ENCODE measurements around the gene ATAD3B.
"Not testable (repeated sequence)": the region's sequence is repeated elsewhere in the genome, so short reads cannot be mapped to it uniquely, and the experiment has no call there.

Gene ATAD3B

DNA sequence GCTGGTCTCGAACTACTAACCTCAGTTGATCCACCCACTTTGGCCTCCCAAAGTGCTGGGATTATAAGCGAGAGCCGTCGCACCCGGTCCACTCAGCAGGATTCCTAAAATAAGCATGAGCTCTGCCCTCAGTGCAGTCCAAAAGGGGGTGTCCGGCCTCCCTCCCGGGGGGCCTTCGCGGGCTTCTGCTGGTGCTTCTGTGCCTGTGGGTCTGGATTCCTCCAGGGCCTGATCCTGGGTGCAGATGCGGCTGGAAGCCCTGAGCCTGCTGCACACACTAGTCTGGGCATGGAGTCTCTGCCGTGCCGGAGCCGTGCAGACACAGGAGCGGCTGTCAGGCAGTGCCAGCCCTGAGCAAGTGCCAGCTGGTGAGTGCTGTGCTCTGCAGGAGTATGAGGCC is 45.4 kb downstream of the ATAD3B start:
- not testable (repeated sequence) for DNase-seq

DNA sequence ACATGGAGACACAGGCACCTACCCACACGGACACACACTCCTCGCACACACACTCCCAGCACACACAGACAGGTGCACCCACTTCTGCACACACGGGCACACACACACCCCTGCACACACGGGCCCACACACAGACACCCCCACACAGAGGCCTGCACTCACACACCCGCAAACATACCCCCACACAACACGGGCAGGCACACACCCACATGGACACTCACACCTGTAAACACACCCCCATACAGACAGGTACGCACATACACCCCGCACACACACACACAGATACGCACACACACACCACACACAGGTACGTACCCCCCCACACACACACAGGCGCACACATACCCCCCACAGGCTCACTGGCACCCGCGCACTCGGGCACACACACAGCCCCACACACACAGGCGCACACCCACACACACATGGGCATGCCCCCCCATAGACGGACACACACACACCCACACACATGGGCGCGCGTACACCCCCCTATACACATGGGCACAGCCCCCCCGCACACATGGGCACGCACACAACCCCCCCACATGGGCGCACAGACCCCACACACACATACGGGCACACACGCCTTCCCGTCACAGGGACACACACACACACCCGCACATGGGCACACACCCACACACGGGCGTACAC is 46.5 kb downstream of the ATAD3B start:
- no peak for DNase-seq

DNA sequence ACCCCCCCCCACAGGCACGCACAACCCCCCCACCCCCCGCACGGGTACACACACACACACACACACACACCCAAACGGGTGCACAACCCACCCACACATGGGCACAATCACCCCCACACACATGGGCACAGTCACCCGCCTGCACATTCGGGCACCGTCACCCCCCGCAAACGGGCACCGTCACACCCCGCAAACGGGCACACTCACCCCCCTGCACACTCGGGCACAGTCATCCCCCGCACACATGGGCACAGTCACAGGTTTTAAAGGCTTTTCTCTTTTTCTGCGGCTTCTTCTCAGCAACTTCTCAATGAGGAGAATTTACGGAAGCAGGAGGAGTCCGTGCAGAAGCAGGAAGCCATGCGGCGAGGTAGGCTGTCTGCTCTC is 47.0 kb downstream of the ATAD3B start:
- DNase-seq: not testable (repeated sequence)

DNA sequence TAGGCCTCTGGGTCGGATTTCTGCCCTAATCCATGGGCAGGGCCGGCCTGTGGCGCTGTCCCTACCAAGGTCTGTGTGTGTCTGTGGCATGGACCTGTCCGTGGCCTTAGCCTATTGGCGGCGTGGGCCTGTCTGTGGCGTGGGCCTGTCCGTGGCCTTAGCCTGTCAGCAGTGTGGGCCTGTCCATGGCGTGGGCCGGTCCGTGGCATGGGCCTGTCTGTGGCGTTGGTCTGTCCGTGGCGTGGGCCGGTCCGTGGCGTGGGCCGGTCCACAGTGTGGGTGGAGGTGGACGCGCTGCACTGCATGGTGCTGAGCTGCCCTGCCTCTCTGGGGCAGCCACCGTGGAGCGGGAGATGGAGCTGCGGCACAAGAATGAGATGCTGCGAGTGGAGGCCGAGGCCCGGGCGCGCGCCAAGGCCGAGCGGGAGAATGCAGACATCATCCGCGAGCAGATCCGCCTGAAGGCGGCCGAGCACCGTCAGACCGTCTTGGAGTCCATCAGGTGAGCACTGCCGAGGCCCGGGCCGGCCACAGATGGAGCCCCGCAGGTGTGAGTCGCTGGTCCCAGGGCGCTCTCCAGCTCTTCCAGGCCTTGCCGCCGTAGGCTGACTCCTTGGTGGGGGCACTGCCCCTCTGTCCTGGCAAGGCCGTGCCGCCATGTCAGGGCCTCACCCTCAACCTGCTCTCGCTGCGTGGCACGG is 48.4 kb downstream of the ATAD3B start:
- not testable (repeated sequence) for DNase-seq

DNA sequence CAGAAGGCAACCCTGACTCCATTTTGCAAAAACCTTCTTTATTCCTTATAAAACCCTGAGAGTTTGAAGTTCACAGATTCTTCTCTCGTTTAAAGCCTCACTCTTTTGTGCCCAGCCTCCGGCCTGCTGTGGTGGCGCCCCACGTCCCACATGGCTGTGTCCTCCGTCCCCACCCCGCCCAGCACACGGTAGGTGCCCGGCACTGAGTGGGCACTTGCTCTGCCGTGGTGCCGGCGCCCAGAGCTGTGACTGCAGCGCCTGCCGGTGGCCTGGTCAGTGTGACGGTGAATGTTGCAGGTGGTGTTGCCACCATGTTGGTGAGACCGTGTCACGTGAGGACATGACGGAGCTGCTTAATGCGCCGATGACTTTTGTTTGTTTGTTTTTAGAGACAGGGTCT is 49.8 kb downstream of the ATAD3B start:
- no peak for DNase-seq

DNA sequence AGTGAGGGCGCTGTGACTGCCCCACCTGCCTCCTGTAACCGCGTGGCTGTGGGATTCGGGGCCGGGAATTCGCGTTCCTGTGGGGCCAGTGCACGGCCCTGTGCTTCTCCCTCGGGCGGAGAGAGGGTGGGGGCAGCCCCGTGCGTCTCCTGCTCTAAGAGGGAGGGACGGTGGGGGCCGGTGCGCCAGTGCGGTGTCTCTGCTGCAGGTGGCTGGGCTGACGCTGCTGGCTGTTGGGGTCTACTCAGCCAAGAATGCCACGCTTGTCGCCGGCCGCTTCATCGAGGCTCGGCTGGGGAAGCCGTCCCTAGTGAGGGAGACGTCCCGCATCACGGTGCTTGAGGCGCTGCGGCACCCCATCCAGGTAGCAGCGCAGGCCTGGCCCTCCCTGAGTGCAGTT is 51.0 kb downstream of the ATAD3B start:
- DNase-seq: not testable (repeated sequence)

DNA sequence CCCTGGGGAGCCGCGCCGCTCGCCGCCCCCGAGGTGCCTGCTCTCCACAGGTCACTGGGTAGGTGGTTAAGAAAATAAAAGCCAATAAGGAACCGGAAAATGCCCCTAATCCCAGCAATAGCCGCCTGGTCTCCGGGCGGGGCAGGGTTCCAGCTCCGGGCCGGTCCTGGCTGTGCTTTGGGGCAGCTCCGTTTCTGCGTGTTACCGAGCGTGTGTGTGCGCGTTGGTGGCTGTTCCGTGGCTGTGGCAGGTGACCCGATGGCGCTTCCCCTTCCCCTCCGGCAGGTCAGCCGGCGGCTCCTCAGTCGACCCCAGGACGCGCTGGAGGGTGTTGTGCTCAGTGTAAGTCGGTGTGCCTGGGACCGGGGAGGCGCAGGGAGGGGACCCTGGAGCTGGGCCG is 51.7 kb downstream of the ATAD3B start:
- DNase-seq: not testable (repeated sequence)

DNA sequence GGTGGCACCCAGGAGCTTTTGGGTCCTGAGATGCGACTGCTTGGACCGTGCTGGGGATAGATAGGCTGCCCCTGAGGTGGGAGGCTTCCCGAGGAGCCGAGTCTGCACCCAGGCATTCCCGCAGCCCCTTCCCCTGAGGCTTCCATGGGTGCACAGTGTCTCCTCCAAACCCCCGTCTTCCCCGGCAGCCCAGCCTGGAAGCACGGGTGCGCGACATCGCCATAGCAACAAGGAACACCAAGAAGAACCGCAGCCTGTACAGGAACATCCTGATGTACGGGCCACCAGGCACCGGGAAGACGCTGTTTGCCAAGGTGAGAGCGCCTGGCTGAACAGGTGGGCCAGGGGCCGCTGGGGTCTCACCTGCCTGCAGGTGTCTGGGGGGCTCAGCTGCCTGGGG is 52.1 kb downstream of the ATAD3B start:
- not testable (repeated sequence) for DNase-seq

DNA sequence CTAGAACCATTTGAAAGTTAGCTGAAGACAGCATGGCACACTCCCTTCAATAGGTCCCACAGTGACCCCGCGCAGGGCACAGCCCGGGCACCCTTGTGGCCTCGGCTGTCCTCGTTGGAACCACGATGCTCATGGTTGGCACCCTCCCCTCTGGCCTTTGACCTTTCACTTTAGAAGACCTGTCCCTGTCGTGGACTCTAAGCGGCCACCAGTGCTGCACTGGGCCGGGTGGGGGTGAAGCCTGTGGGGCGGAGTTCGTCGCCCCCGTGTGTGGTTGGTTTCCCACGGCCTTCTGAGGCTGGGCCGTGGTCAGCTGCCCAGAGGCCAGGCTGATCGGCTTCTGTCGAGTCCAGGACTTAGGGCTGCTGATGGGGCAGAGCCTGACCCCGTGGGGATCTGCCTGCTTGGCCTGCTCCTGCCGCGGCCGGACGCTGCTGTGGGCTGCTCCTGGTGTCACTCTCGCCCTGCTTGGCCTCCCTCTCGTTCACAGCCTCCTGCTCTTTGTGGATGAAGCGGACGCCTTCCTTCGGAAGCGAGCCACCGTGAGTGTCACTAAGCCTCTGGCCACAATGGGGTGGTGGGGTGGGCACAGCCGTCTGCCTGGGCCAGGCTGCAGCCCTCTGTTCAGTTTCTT is 53.3 kb downstream of the ATAD3B start:
- DNase-seq: not testable (repeated sequence)

DNA sequence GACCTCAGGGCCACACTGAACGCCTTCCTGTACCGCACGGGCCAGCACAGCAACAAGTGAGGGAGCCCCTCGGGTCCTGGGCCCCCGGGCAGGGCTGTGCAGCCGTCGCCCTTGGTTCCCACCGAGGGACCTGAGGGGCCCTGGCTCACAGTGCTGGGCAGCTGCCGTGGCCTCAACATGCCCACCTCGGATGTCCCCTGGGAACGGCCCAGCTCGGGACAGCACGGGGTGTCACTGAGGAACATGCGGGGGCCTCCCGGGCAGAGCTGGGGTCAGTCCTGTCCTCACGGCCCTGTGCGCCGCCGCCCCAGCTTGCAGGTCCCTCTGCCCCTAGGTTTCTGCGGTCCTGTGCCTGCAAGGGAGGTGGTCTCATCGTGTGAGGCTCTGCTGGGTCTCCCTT is 54.9 kb downstream of the ATAD3B start:
- DNase-seq: not testable (repeated sequence)

DNA sequence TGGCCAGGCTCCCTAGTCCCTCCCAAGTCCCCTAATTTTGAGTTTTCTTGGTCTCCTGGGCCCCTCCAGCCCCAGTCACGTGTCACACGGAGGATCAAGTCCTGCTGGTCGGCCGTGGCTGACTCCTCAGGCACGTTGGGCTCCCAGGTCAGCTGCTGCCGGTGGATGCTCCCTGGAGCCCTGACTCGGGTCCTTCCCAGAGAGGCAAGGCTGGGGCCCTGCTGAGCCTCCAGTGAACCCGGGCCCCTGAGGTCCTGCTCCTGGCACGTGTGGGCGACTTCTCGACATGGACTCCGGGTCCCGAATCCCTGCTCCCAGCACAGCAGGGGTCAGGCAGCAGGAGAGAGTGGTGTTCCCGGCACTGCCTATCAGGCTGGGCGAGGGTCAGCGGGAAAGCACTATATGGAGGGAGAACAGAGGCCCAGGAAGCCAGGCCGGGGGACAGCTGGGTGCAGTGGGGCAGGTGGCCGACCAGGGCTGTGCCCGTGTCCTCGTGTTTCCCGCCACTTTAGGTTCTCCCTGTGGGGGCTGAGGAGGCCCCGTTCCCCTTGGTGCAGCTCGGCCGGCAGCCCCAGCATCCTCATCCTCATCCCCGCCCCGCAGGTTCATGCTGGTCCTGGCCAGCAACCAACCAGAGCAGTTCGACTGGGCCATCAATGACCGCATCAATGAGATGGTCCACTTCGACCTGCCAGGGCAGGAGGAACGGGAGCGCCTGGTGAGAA is 55.7 kb downstream of the ATAD3B start:
- DNase-seq: no peak

DNA sequence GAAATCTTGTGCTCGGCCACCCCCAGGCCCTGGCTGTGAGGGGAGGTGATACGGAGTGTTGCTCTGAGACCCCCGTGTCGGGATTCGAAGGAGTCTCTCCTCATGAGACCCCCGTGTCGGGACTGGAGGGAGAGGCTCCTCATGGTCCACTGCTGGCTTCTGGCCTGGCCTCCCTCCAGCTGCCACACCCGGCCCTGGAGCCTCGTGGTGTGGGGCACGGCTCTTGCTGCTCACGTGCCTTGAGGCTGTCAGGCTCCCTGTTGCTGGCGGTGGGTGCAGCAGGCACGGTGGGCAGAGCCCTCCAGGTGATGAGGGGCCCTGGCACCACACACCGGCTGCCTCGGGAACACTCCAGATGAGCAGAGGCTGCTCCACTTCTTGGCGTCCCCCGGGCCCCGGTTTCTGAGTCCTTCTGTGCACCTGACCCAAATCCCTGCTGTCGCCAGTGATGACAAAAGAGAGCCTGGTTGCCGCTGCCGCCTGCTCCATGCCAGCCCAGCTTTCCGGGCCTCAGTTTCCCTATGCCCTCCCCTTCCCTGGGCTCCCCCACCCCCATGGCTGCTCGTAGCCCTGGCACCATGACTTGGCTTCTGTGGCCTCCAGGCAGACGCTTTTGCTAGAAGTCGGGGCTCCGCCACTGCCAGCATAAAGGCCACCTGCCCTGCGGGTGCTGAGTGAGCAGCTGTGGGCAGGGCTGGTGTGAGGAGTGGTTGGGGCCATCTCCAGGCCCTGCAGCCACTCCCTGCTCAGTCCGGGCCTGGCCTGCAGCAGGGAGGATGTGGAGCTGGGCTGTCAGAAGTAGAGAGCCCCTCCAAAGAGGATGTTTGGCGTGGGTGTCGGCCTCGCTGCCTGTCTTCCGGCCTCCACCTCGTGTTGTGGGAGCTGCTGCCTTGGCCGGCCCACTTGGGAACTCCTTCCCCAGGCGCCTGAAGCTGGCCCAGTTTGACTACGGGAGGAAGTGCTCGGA is 57.0 kb downstream of the ATAD3B start:
- no peak for DNase-seq

DNA sequence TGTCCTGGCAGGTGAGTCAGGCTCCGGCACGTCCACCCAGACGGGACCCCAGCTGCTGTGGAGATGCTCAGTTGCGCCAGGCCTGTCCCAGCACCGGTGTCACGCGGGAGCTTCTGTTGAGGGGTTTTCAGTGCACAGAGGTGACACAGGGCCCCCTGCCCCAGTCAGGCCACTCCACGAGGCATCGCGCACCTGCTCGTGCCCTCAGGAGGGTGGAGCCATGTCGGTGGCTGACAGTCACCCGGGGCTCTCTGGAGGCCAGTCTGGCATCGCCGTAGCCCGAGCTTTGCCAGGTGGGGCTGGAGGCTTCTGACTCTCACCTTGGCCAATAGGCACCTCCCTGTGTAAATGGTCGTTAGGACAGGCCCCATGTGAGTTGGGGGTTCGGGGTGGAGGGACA is 57.8 kb downstream of the ATAD3B start:
- no peak for DNase-seq

DNA sequence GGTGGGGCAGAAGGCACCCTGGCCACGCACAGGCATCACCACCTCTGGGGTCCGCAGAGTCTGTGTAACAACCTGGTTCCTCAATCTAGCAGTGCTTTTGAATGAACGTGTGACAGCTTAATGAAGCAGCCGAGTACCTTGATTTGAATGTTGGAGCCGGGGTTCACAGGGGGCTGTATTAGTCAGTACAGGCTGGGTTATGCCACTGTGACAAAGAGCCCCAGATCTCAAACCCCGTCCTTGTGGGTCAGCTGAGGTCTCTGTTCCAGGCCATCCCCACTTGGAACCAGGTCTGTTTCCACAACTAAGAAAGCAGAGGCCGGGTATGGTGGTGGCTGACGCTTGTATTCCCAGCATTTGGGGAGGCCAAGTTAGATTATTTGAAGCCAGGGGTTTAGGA is 58.4 kb downstream of the ATAD3B start:
- DNase-seq: no peak

DNA sequence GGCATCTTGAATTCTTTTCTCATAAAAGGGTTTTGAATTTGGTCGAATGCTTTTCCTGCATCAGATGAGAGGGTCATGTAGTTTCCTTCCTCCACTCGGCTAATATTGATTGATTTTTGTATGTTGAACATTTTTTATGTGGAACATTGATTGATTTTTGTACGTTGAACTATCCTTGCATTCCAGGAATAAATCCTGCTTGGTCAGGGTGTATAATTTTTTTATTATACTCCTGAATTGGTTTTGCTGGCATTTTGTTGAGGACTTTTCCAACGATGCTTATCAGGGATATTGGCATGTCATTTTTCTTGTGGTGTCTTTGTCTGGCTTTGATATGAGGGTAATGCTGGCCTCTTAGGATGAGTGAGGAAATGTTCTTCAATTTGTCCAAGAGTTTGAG is 60.4 kb downstream of the ATAD3B start:
- no peak for DNase-seq

DNA sequence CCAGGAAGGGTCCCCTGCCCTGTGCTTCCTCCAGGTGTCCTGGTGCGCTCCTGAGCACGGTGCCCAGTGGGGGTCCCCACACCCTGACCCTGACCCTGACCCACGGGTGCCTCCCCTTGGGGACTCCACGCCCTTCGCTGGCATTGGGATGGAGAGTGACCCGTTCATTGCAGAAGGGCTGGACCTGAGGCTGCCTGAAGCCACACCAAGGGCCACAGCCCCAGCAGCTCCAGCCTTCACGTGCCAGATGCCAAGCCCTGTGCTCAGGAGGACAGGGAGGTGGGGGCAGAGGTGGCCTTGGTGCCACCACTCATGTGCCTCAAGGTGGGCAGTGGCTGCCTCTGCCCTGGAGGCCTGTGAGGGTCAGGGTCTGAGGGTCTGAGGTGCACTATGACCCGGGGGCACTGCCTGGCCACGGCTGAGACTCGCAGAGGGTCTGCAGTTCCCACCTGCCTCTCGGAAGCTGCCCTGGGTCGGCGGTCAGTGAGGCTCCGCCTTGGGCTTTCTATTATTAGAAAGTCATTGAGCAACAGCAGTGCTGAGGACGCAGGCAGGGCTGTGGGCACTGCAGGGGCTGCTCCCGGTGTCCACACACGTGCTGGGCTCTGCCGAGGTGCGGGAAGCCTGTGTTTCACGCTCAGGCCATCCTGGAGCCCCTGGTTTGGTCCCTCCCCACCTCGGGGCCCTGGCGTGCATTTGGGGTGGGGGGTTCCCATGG is 61.8 kb downstream of the ATAD3B start:
- not testable (repeated sequence) for DNase-seq

DNA sequence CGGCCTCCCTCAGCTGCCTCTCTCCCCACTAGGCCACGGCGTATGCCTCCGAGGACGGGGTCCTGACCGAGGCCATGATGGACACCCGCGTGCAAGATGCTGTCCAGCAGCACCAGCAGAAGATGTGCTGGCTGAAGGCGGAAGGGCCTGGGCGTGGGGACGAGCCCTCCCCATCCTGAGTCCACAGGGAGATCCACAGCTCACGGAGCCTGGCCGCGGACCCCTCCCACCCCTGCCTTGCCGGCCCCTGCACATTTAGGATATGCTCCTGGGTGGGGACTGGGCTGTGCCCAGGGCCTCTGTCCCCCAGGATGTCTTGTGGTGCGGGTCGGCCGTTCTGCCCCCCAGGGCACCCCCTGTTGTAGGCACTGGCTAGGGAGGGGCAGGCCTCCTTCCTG is 62.3 kb downstream of the ATAD3B start:
- not testable (repeated sequence) for DNase-seq

DNA sequence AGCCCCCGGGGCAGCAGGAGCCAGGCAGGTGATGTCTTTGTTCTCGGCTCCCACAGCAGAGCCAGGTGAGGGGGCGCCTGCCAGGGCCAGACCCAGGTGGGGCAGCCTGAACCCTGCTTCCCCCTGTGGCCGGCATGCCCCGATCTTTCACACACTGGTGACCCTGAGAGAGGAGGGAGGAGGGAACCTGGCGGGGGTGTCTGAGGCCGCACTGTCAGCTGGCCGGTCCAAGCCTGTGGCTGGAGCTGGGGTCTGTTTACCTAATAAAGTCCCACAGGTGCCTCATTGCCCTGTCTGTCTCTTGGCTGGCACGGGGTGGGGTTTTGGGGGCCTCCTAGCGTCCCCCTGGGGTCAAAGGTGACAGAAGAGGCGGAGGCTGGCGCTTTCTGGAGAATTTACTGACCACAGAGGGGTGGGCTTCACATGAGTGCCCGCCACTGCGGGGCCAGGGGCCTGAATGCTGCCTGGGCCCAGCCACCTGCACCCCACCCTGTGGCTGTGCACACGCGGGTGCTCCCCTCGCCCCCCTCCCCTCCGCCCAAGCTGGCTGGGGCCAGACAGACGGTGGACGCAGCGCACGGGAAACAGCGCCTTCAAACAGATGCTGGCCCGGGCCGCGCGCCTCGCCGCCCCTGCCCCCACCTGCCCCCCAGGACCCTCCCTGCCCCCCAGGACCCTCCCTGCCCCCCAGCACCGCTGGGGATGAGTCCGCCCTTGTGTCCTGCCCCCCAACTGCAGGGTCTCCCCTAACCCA is 63.0 kb downstream of the ATAD3B start:
- DNase-seq: no peak

DNA sequence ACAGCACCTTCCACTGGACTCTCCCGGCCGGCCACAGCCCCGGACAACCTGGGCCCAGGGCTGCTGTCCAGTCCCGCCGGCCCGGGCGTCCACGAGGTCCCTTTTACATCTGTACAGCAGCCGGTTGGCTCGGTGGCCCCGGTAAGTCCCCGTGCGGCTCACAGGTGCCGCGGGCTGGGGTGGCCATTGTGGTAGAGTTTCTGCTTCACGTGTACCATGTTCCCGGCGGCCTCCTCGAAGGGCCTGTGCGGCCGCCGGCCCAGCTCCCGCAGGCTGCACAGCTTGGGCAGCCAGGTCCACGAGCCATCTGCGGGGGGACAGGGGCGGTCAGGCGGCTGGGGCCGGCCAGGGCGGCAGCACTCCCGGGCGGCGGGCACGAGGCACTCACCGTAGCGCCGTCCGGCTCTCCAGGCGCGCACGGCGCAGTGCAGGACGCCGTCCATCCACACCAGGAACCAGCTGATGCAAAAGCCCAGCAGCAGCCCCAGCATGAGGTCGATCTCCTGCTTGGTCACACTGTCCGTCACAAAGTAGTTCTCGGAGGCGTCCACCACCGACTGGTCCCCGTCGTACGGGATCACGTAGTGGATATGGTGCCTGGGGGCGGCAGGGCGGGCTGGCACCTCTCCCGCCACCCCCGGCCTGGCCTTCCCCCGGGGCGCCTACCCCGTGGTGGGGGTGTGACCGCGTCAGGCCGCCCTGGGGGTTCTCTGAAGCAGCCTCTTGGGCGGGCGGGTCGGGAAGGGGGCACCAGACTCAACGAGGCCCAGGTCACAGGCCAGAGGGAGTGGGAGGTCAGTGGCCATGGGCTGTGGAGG is 63.8 kb downstream of the ATAD3B start:
- DNase-seq: no peak

All from NCI-H1436 treated with DMSO at 0.1 percent for 48 hours (cell line).